NCI-H526 (cell line): Measurements from ENCODE around the gene WDHD1.
"Not testable (repeated sequence)": the region's sequence is repeated elsewhere in the genome, so short reads cannot be mapped to it uniquely, and the experiment has no call there.

Experiments
- DNase-seq, 2 experiments: peaks; one replicate each; lab custom pipeline; 2025; lab: John Stamatoyannopoulos, UW

Gene WDHD1

DNA sequence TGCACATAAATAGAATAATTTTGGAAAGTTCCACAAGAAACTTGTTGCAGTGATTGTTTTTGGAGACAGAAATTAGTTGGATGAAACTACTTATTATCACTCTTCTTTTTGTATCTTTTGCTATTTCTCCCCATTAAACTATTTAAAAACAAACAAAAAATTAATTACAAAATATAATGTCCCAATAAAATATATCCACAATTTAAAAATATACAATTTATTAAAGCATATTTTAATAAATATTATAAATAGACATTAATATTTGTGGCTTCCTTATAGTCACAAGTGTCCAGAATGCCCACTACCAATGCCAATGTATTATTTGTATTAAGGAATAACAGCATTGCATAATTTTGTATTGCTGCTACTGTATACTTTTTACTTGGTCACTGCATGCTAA lies 71.8 kb downstream of the WDHD1 start:
- no peak for DNase-seq

DNA sequence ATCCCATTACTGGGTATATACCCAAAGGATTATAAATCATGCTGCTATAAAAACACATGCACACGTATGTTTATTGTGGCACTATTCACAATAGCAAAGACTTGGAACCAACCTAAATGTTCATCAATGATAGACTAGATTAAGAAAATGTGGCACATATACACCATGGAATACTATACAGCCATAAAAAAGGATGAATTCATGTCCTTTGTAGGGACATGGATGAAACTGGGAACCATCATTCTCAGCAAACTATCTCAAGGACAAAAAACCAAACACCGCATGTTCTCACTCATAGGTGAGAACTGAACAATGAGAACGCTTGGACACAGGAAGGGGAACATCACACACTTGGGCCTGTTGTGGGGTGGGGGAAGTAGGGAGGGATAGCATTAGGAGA lies 73.3 kb downstream of the WDHD1 start:
- not testable (repeated sequence) for DNase-seq

GRCh38 chr14:54952803-54953202 lies 74.1 kb downstream of the WDHD1 start:
- DNase-seq, result not testable (repeated sequence)

DNA sequence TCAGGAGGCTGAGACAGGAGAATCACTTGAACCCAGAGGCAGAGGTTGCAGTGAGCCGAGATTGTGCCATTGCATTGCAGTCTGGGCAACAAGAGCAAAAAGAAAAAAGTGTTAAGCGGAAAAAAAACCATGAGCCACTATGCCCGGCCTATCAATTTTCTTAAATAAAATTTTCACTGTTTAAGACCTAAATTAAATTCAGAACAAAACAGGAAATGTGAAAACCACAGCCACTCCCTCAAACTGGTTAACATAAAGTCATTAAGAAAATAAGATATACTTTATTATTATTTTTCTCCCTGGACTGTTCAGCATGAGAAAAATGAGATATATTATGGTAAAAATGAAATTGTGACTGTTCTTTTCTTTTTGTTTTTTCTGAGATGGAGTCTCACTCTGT lies 79.7 kb downstream of the WDHD1 start:
- DNase-seq, result no peak

- no peak for DNase-seq
Measured at GRCh38 chr14:54946500-54946899, 80.4 kb downstream of the WDHD1 start.

GRCh38 chr14:54944737-54945391 lies 82.0 kb downstream of the WDHD1 start:
- no peak for DNase-seq

DNA sequence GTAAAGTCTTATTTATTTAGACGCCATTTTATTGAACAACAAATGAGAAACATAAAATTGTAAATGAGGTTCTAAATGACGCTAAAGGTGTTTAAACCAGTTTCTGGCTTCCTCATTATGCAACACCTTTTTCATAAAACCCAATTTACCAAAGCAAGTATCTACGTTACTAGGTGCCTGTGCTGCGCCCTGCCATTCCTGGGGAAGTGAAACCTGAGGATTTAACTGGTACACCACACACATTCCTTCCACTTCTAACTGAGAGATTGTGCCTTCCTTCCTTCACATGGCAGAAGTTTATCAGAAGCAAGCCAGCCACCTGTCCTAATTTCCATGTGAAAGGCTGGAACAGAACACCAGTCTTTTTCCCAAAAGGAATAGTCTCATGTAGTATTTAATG lies 84.0 kb downstream of the WDHD1 start:
- DNase-seq, result no peak

- DNase-seq, result no peak
Measured at GRCh38 chr14:54936816-54937215, 90.1 kb downstream of the WDHD1 start.

GRCh38 chr14:54935958-54936357 lies 90.9 kb downstream of the WDHD1 start:
- DNase-seq, result no peak

DNA sequence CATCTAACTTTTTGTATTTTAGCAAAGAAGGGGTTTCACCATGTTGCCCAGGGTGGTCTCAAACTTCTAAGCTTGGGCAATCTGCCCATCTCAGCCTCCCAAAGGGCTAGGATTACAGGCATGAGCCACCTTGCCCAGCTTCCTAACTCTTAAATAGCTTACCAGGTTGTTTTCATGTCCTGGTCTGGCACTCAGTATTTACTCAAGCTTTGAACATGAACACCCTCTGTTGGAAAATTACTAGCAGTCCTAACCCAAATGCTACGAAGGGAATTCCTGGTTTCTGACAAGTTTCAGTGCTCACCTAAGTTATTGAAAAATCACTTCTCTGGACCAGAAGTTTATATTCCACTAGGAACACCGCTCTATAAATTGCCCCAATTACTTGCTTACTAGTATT lies 91.8 kb downstream of the WDHD1 start:
- no peak for DNase-seq

GRCh38 chr14:54933006-54933405 lies 93.9 kb downstream of the WDHD1 start:
- DNase-seq, result no peak

DNA sequence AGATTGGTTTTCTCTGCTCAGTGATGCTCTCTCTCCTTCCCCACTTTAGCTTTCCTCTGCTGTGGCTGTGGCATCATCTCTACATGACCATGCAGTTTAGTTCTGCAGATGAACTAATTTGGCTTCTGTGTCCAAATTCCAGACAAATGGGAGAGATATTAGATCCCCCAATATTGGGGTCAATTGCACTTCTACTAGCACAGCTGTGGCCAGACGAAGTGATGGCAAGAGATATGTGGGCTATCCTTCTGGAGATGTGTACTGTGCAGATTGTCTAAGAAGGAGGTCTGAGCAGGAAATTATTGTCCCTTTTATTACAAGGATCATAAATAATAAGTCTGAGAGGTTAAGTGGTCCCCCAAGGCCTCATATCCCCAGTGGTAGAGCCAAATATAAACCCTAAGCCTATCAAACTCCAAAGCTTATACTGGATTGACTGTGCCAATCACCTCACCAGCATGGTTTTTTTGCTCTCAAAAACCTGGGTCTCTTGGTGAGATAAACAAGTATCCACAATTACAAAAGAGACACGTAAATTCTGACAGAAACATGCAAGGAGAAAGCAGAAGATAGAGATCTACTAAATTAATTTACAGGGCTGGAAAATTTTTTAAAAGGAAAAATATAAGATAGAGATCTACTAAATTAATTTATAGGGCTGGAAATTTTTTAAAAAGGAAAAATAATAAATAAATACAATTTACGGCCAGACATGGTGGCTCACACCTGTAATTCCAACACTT lies 95.1 kb downstream of the WDHD1 start:
- no peak for DNase-seq

- DNase-seq, result no peak
Measured at GRCh38 chr14:54931101-54931500, 95.8 kb downstream of the WDHD1 start.

- DNase-seq, result no peak
Measured at GRCh38 chr14:54929556-54929955, 97.3 kb downstream of the WDHD1 start.

DNA sequence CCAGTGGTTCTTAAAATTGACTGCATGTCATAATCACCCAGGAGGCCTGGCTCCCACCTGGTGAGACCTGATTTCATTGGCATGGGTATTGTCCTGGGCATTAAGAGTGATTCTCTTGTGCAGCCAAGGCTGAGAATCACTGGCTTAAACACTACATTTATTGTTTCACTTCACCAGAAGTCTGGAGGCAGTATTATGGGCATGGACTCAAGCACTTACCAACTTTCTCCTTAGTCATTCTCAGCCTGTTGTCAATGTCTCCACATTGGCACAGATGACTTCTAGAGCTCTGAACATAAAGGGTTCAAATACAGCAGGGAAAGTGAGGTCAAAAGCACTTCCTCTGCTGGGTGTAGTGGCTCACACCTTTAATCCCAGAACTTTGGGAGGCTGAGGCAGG lies 98.7 kb downstream of the WDHD1 start:
- DNase-seq, result no peak

GRCh38 chr14:54927551-54927950 lies 99.3 kb downstream of the WDHD1 start:
- DNase-seq, result no peak

- not testable (repeated sequence) for DNase-seq
Measured at GRCh38 chr14:54926570-54926969, 100.3 kb downstream of the WDHD1 start.

DNA sequence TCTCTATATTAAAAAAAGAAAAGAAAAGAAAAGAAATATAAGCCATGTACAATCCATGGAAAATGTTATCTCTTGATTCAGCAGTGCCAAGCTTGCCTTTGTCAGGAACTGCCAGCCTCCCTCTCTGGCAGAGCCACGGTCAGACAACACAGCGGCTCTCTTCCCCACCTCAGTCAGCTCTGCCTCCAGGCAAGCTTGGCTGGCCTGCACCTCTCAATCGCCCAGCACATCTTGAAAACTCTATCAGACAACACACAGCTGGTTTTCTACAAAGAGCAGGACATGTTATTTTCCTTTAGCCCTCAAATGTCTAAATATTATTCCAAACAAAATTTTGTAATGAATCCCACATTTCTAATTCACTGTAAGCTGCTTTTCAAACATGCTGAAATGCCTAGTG lies 104.3 kb downstream of the WDHD1 start:
- DNase-seq, result no peak

GRCh38 chr14:54920052-54920451 lies 106.8 kb downstream of the WDHD1 start:
- no peak for DNase-seq

GRCh38 chr14:54919330-54919729 lies 107.6 kb downstream of the WDHD1 start:
- DNase-seq, result no peak

DNA sequence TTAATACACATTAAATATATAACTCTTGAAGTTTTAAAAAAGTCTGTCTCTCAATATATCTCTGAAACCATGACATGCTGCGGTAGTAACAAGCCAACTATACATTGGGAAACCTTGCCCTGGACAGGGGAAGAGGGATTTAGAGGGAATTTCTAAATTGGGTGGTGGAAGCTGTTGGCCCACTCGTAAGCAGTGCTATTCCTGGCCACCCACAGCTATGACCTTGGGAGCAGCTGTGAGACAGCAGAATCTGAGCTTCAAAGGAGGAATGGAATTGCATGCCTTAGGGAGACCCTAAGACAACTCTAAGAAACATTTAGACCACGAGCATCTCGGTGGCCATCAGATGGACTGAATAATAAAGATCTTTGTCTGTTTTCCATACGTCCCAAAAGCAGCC lies 108.5 kb downstream of the WDHD1 start:
- no peak for DNase-seq

GRCh38 chr14:54916101-54916500 lies 110.8 kb downstream of the WDHD1 start:
- no peak for DNase-seq

DNA sequence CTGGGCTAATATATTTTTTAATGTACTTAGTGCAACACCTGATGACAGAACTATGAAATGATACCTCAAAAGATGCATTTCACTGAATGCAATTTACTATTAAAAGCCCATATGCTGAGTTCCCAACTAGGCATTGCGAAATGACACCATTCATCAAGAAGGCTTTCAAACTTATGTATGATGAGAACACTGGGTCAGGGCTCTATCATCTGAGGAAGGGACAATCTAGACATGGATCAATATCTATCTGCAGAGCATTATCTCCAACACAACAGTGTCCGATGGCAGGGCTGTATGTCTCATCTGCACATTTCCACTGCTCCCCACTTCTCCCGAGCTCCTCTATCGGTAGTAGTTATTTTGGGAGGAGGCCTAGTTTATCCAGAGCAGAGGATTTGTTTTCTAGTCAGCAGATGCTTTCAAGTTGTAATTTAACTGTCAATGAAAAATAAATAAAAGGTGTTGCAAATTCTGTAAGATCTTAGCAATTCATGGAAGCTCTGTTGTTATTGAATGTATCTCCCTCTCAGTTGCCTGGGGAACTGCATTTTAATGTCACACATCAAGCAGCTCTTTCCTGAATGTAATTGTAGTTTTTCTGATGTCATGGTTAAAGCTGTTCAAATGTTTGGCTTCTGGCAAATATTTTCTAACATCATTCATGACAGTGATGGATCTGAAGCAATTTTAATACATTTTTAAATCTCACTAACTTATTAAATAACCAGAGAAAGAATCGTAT lies 116.9 kb downstream of the WDHD1 start:
- DNase-seq, result no peak
